ENCODE data around the gene INO80B.

Gene INO80B

GRCh38 chr2:74427551-74427950 is 27.3 kb upstream of the INO80B start:
- no peak overlapping the region for H3K4me3 ChIP-seq (ENCODE audit: low read length)
- DNase-seq (ENCODE audit: low read depth), result no peak
- TF ChIP-seq CTCF (conservative IDR thresholded peaks at IDR 0.05; ENCODE audit: low read depth, low read length), result no peak

GRCh38 chr2:74428675-74429074 is 26.2 kb upstream of the INO80B start:
- H3K4me3 ChIP-seq (ENCODE audit: low read length), result no peak overlapping the region
- TF ChIP-seq CTCF (conservative IDR thresholded peaks at IDR 0.05; ENCODE audit: low read depth, low read length), result no peak
- no peak for DNase-seq (ENCODE audit: low read depth)

- DNase-seq (ENCODE audit: low read depth), result no peak
- H3K4me3 ChIP-seq (ENCODE audit: low read length), result no peak overlapping the region
- no peak for TF ChIP-seq CTCF (conservative IDR thresholded peaks at IDR 0.05; ENCODE audit: low read depth, low read length)
These were observed 25.1 kb upstream of the INO80B start for GRCh38 chr2:74429487-74430451.

- DNase-seq (ENCODE audit: low read depth), result no peak
- no peak for TF ChIP-seq CTCF (conservative IDR thresholded peaks at IDR 0.05; ENCODE audit: low read depth, low read length)
- H3K4me3 ChIP-seq (ENCODE audit: low read length), result no peak overlapping the region
These were observed 24.4 kb upstream of the INO80B start for GRCh38 chr2:74430502-74430901.

- no peak for DNase-seq (ENCODE audit: low read depth)
- H3K4me3 ChIP-seq (ENCODE audit: low read length), result no peak overlapping the region
- TF ChIP-seq CTCF (conservative IDR thresholded peaks at IDR 0.05; ENCODE audit: low read depth, low read length), result no peak
These were observed 18.6 kb upstream of the INO80B start for GRCh38 chr2:74436111-74436805.

- no peak for TF ChIP-seq CTCF (conservative IDR thresholded peaks at IDR 0.05; ENCODE audit: low read depth, low read length)
- no peak for DNase-seq (ENCODE audit: low read depth)
- no peak overlapping the region for H3K4me3 ChIP-seq (ENCODE audit: low read length)
These were observed 17.8 kb upstream of the INO80B start for GRCh38 chr2:74436848-74437695.
